ENCODE data around the gene SRGAP3. TPM values are rescaled to one million over a fixed set of nuclear protein-coding genes. Genes with fewer than 3 reads are reported as not detected.

The SRGAP3 gene
- total RNA-seq, 4 donors from 2014 or later, result 2.4 to 35.5 (median 8.2) TPM

DNA sequence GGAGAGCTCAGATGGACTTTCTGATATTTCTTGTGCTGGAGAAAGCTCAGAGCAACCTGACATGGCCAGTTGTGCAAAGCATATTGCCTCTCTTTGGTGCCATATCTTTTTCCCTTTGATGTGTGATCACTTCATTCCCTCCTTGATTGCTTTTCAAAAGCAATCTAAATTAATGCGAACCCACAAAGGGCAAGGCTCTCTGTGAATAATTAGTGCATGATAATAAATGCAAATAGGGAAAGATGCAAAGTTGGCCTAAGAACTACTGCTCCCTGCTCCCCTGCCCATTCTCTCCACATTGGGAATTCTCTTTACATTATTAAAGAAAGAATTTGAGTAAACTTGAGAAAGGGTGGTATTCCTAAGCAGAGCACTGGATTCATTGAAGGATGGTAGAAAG lies 60.9 kb downstream of the SRGAP3 start:
- no peak for DNase-seq
- H3K4me1 ChIP-seq, result no peaks in the 10 kb centered on the region
- no peaks in the 10 kb centered on the region for H3K9me3 ChIP-seq
- intact Hi-C loops (cut with DNase I; ENCODE audit: low total_unique reads), result no loop called here
- H3K27ac ChIP-seq, result no peak overlapping the region
- no peaks in the 10 kb centered on the region for H3K27me3 ChIP-seq
- no peak overlapping the region for H3K4me3 ChIP-seq
- no peak for TF ChIP-seq POLR2A (IDR thresholded peaks at IDR 0.05)
- no peak for TF ChIP-seq CTCF (IDR thresholded peaks at IDR 0.05)
- H3K36me3 ChIP-seq, result no peaks in the 10 kb centered on the region

- DNase-seq, result no peak
- Histone ChIP-seq H3K4me1 (no peaks in the 10 kb centered on the region), H3K36me3 (no peaks in the 10 kb centered on the region), H3K9me3 (no peaks in the 10 kb centered on the region), H3K27me3 (no peaks in the 10 kb centered on the region), H3K4me3 (no peak overlapping the region), H3K27ac (no peak overlapping the region)
- TF ChIP-seq POLR2A (IDR thresholded peaks at IDR 0.05) (no peak), CTCF (IDR thresholded peaks at IDR 0.05) (no peak)
- intact Hi-C loops (cut with DNase I; ENCODE audit: low total_unique reads), result no loop called here
These were observed 63.7 kb downstream of the SRGAP3 start for GRCh38 chr3:9185701-9186100.

DNA sequence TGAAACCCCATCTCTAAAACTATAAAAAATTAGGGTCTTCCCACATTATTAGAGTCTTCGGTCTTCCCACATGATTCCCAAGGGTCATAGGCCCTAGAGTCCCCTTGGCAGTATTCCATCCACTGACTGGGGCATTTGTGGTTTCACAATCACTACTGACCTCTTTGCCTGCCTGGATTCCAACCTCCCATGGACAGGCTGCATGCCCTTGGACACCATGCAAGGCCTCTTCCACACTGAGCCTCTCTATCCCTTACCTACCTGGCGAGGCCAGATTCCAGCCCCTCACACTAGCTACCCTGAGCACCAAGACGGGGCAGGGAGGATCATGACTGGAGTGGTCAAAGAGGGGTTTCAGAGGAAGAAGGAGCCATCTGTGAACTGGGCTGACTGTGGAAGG lies 64.4 kb downstream of the SRGAP3 start:
- H3K4me3 ChIP-seq, result no peak overlapping the region
- intact Hi-C loops (cut with DNase I; ENCODE audit: low total_unique reads), result no loop called here
- no peaks in the 10 kb centered on the region for H3K36me3 ChIP-seq
- no peak for DNase-seq
- H3K27ac ChIP-seq, result no peak overlapping the region
- TF ChIP-seq CTCF (IDR thresholded peaks at IDR 0.05), result no peak
- TF ChIP-seq POLR2A (IDR thresholded peaks at IDR 0.05), result no peak
- H3K27me3 ChIP-seq, result no peaks in the 10 kb centered on the region
- H3K9me3 ChIP-seq, result no peaks in the 10 kb centered on the region
- H3K4me1 ChIP-seq, result no peaks in the 10 kb centered on the region

GRCh38 chr3:9184461-9184835 lies 65.0 kb downstream of the SRGAP3 start:
- DNase-seq, result no peak
- Histone ChIP-seq H3K4me3 (no peak overlapping the region), H3K9me3 (no peaks in the 10 kb centered on the region), H3K27me3 (no peaks in the 10 kb centered on the region), H3K27ac (no peak overlapping the region), H3K36me3 (no peaks in the 10 kb centered on the region), H3K4me1 (no peaks in the 10 kb centered on the region)
- no peak for TF ChIP-seq CTCF (IDR thresholded peaks at IDR 0.05)
- no peak for TF ChIP-seq POLR2A (IDR thresholded peaks at IDR 0.05)
- intact Hi-C loops (cut with DNase I; ENCODE audit: low total_unique reads), result no loop called here

DNA sequence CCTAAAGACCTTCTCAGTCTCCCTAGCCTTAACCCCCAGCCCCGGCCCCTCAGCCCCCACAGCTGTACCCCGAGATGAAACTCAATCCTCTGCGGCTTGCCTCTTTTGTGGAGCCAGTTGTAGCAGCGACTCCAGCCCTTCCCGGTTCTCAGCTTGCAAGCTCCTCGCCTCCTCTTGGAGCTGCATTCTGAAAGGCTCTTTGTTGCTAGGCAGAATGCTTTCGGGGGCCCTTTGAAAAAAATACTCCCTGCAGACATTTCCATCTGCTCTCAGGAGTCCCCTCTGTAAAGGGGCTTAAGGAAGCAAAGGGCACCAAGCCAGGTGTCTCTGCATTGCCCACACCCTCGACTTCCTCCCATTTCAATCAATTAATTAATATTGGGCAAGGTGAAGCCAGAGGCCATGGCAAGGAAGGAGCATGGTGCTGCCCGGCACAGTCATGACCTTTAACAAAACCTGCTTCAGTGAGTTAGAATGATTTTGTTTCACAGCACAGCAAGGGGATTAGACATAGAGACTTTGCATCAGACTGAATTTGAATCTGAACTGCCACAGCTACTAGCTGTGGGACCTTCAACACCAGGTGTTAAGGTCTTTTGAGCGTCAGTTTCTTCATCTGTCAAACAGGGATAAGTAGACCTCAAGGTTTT lies 65.5 kb downstream of the SRGAP3 start:
- Histone ChIP-seq H3K4me3 (no peak overlapping the region), H3K36me3 (no peaks in the 10 kb centered on the region), H3K27me3 (no peaks in the 10 kb centered on the region), H3K27ac (no peak overlapping the region), H3K9me3 (no peaks in the 10 kb centered on the region), H3K4me1 (no peaks in the 10 kb centered on the region)
- DNase-seq, result no peak
- intact Hi-C loops (cut with DNase I; ENCODE audit: low total_unique reads), result no loop called here
- TF ChIP-seq CTCF (IDR thresholded peaks at IDR 0.05) (no peak), POLR2A (IDR thresholded peaks at IDR 0.05) (no peak)

Data from uterus (tissue), 4 donors.